Measurements from ENCODE around the gene NDUFAF8.

DNA sequence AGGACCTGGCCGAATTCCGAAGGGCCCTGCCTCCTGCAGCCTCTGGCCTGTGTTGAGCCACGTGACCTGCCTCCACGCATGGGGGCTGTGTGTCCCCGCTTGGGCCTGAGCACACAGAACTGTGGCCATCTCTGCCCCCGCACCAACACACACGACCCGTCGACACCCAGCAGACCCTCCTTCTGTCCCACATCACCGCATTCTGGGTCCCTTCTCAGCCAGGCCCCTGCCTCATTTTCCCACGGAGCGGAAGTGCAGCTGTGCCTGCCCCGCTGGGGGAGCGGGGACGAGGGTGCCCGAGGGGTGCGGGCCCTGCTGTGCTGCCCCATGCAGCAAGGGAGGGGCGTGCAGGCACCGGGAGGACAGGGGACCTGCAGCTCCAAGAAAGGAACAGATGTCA lies 18.4 kb downstream of the NDUFAF8 start:
- TF ChIP-seq, protein P1, sequence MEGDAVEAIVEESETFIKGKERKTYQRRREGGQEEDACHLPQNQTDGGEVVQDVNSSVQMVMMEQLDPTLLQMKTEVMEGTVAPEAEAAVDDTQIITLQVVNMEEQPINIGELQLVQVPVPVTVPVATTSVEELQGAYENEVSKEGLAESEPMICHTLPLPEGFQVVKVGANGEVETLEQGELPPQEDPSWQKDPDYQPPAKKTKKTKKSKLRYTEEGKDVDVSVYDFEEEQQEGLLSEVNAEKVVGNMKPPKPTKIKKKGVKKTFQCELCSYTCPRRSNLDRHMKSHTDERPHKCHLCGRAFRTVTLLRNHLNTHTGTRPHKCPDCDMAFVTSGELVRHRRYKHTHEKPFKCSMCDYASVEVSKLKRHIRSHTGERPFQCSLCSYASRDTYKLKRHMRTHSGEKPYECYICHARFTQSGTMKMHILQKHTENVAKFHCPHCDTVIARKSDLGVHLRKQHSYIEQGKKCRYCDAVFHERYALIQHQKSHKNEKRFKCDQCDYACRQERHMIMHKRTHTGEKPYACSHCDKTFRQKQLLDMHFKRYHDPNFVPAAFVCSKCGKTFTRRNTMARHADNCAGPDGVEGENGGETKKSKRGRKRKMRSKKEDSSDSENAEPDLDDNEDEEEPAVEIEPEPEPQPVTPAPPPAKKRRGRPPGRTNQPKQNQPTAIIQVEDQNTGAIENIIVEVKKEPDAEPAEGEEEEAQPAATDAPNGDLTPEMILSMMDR (conservative IDR thresholded peaks at IDR 0.05; ENCODE audit: low read length) = no peak
- no peak for TF ChIP-seq EZH2phosphoT487 (IDR thresholded peaks at IDR 0.05; ENCODE audit: borderline replicate concordance, low read depth, low read length)
